H1 (cell line): ENCODE results near the gene ST6GALNAC3. TPM values are rescaled to one million over a fixed set of nuclear protein-coding genes. Genes with fewer than 3 reads are reported as not detected.

Experiments used
- CHD7 ChIP-seq: fragments of 300-600 bp; sonication (generic); IDR thresholded peaks from 2 replicates; pipeline ENCODE4 v1.7.1; 2012; ENCODE audit warnings: low read length, moderate library complexity, mild to moderate bottlenecking, inconsistent platforms; ENCODE audit not compliant: insufficient replicate concordance
- polyA plus RNA-seq, 7 experiments: library from polyadenylated mRNA; depleted of rRNA in 3 of 7; stranded (reverse) in 5 of 7; unstranded in 2 of 7; fragments of >200 nt in 5 of 7; fragments of 200-250 nt in 2 of 7; gene quantifications; 1 replicate in 5 of 7; 2 replicates in 1 of 7; 4 replicates in 1 of 7; pipeline versions ENCODE4 v1.2.1 to v1.2.3, GENCODE V29; 2011 to 2013; ENCODE audit warnings: missing spikeins in 2 of 7, mixed read lengths in 2 of 7
- total RNA-seq: library from RNA; stranded (reverse); fragmentation: NEBNext Ultra II Directional; extraction: Animal tissue kit (Norgen Biotek cat#: 25700); gene quantifications from 2 replicates; pipeline ENCODE4 v1.2.1, GENCODE V29; 2021

Gene ST6GALNAC3
- total and polyA plus RNA-seq, 2 of the 8 experiments (the other 6 are each of a cell fraction or from before 2014, with no cell fraction given), result 4.9 to 19.0 TPM

GRCh38 chr1:76230842-76231281, 156.3 kb downstream of the ST6GALNAC3 start (continued):
- peak; percentile 65 for TF ChIP-seq CHD7
